Stomach (tissue), 4 donors: ENCODE measurements around the gene FIP1L1.

Experiments
- CTCF ChIP-seq, 7 experiments: fragments of 450-650 bp in 4 of 7; fragments of 200-600 bp in 3 of 7; sonication (generic) in 3 of 7; IDR thresholded peaks; one replicate each; pipeline ENCODE4 v1.5.1; 2016 to 2019; ENCODE audit warnings: antibody characterized with exemption in 7 of 7, control low read depth in 2 of 7, mild to moderate bottlenecking in 1 of 7
- EP300 ChIP-seq: sonication (generic); formaldehyde crosslinking; IDR thresholded peaks from one replicate; pipeline ENCODE4 v1.6.1; 2017; ENCODE audit warnings: antibody characterized with exemption
- POLR2A ChIP-seq, 4 donors: fragments of 450-650 bp; IDR thresholded peaks; one replicate each; pipeline ENCODE4 v1.6.1; 2016; ENCODE audit warnings: antibody characterized with exemption in 4 of 4, control low read depth in 2 of 4, mild to moderate bottlenecking in 1 of 4, moderate library complexity in 1 of 4
- POLR2AphosphoS5 ChIP-seq, 3 donors: sonication (generic); formaldehyde crosslinking; IDR thresholded peaks; one replicate each; pipeline ENCODE4 v1.6.1; 2016; ENCODE audit warnings: antibody characterized with exemption in 3 of 3

- no peak for TF ChIP-seq CTCF (IDR thresholded peaks at IDR 0.05)
- TF ChIP-seq POLR2A (IDR thresholded peaks at IDR 0.05) = no peak
- no peak for TF ChIP-seq POLR2AphosphoS5 (IDR thresholded peaks at IDR 0.05)
- TF ChIP-seq EP300 = no peak
These were observed 104.1 kb downstream of the FIP1L1 start for GRCh38 chr4:53481586-53481985.
